ENCODE measurements around the gene TCP11. TPM values are rescaled to one million over a fixed set of nuclear protein-coding genes. Genes with fewer than 3 reads are reported as not detected.

Gene TCP11
- total and polyA plus RNA-seq, 2 of the 13 experiments (the other 11 are each of a cell fraction or from before 2014, with no cell fraction given): 0.04 TPM; not detected in 1

DNA sequence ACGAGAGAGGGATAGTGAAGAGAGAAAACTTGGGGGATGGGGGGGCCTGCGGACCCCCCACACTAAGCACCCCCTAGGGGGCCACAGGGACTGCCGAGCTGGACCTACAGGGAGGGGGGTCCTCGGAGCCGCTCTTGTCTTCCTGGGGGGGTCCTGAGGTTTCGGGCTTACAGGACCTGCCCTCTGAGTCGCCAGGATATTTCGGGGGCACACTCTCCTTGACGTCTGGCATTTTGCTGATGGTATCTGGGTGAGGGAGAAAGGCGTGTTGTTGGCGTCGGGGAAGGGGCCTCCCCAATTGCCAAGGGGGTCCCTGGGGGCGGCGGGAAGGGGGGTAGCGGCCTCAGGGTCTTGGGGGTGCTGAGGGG is 516 bp downstream of the TCP11 start:
- ATAC-seq: no peak
- H3K79me2 ChIP-seq (ENCODE audit: insufficient read depth, low read length): no peaks in the 10 kb centered on the region
- in situ Hi-C loops (cut with HindIII; ENCODE audit: extremely low pct_ligation_motif_present, low pct_unique_long_range_greater_than_20kb) (no loop called here), intact Hi-C loops (cut with micrococcal nuclease; ENCODE audit: unreplicated experiment) (loop anchor here (1.0 to 10.0 kb wide), 2 partner anchors 154 to 276 kb away; no protein-coding TSS in a partner anchor)
- H3K9ac ChIP-seq (ENCODE audit: insufficient read depth, low read depth, low read length): no peak overlapping the region
- H3K36me3 ChIP-seq (replicated peaks in 1 of 2; ENCODE audit: control insufficient read depth in 1 of 2, insufficient read depth in 2 of 2, low read length in 2 of 2): no peaks in the 10 kb centered on the region
- peaks cover 0 to 5% of the 10 kb centered on the region in 2 experiments; a peak in 1 of 5 replicates for H3K27me3 ChIP-seq (ENCODE audit: control insufficient read depth in 1 of 2, insufficient read depth in 2 of 2, low read length in 2 of 2)
- H3K4me1 ChIP-seq (ENCODE audit: insufficient read depth, low read length): peaks cover 36% of the 10 kb centered on the region
- no peak overlapping the region for H2AFZ ChIP-seq (ENCODE audit: low read length)
- DNase-seq (ENCODE audit: low spot score): no peak
- TF ChIP-seq, protein P1, sequence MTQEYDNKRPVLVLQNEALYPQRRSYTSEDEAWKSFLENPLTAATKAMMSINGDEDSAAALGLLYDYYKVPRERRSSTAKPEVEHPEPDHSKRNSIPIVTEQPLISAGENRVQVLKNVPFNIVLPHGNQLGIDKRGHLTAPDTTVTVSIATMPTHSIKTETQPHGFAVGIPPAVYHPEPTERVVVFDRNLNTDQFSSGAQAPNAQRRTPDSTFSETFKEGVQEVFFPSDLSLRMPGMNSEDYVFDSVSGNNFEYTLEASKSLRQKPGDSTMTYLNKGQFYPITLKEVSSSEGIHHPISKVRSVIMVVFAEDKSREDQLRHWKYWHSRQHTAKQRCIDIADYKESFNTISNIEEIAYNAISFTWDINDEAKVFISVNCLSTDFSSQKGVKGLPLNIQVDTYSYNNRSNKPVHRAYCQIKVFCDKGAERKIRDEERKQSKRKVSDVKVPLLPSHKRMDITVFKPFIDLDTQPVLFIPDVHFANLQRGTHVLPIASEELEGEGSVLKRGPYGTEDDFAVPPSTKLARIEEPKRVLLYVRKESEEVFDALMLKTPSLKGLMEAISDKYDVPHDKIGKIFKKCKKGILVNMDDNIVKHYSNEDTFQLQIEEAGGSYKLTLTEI (CRISPR knock-in tag; conservative IDR thresholded peaks at IDR 0.05): no peak
- TF ChIP-seq ZBTB34 (CRISPR knock-in tag; IDR thresholded peaks at IDR 0.05) (no peak), MLLT10 (CRISPR knock-in tag; IDR thresholded peaks at IDR 0.05) (no peak), PCBP2 (optimal IDR thresholded peaks at IDR 0.05; ENCODE audit: low read depth, low read length, poor library complexity, severe bottlenecking) (no peak), ZNF367 (CRISPR knock-in tag; IDR thresholded peaks at IDR 0.05; ENCODE audit: borderline replicate concordance) (no peak), RBM39 (IDR thresholded peaks at IDR 0.05; ENCODE audit: low read depth, low read length, poor library complexity, severe bottlenecking) (no peak), U2AF2 (IDR thresholded peaks at IDR 0.05; ENCODE audit: low read depth, low read length) (no peak)
- POLR2A ChIA-PET: no interaction called here
- no TSS peak for BruUV-seq (replicated peaks)
- 44% methylated on average over 15 of the region's 15 CpGs for WGBS (ENCODE audit: low lambda C conversion rate)
- CTCF ChIA-PET (ENCODE audit: low intra/inter-chr PET ratio, low total read pairs): interaction anchor here (1.6 to 4.2 kb wide), 3 partner anchors 64 to 154 kb away, joined by 8 to 44 read pairs (median 9); no protein-coding TSS in a partner anchor
- H4K20me1 ChIP-seq (ENCODE audit: insufficient read depth, low read length): no peaks in the 10 kb centered on the region
- FAIRE-seq: no peak
- no peaks in the 10 kb centered on the region for H3K9me3 ChIP-seq (ENCODE audit: low read length)
- H3K27ac ChIP-seq (ENCODE audit: extremely low read length, insufficient read depth, low read length): no peak overlapping the region
- H3K4me3 ChIP-seq (replicated peaks in 1 of 3; ENCODE audit: insufficient read depth in 1 of 3, low read depth in 2 of 3, low read length in 3 of 3): no peak overlapping the region
- no peak overlapping the region for H3K4me2 ChIP-seq (ENCODE audit: low read depth, low read length)

All from HepG2 (cell line).